Sigmoid colon (tissue), 7 donors: ENCODE results near the gene C14orf39. TPM values are rescaled to one million over a fixed set of nuclear protein-coding genes. Genes with fewer than 3 reads are reported as not detected.
A peak's percentile ranks its signal among the peaks of the same experiment; 100 is the strongest.

Experiments
- DNase-seq: peaks from one replicate; pipeline ENCODE4 v3.0.0-alpha.2; 2019
- H3K27ac ChIP-seq, 4 donors: fragments of 200-600 bp; sonication (generic); one replicate each; pipeline ENCODE4 v1.5.1; 2016 to 2019; ENCODE audit warnings: mild to moderate bottlenecking in 1 of 4
- H3K27me3 ChIP-seq, 3 donors: fragments of 200-600 bp; sonication (generic); one replicate each; pipeline ENCODE4 v1.5.1; 2019; ENCODE audit warnings: mild to moderate bottlenecking in 1 of 3
- H3K36me3 ChIP-seq, 4 donors: fragments of 200-600 bp; sonication (generic); one replicate each; pipeline ENCODE4 v1.5.1; 2016 to 2019
- H3K4me1 ChIP-seq, 4 donors: fragments of 200-600 bp; sonication (generic); one replicate each; pipeline ENCODE4 v1.5.1; 2017 to 2019
- H3K4me3 ChIP-seq, 4 donors: fragments of 200-600 bp; sonication (generic); one replicate each; pipeline ENCODE4 v1.5.1; 2017 to 2019; ENCODE audit warnings: mild to moderate bottlenecking in 2 of 4, moderate library complexity in 1 of 4
- H3K9me3 ChIP-seq, 4 donors: fragments of 200-600 bp in 3 of 4; sonication (generic) in 3 of 4; one replicate each; pipeline versions ENCODE4 v1.5.1 to v1.6.1; 2013 to 2019
- EP300 ChIP-seq, 4 donors: sonication (generic); formaldehyde crosslinking; IDR thresholded peaks; one replicate each; pipeline ENCODE4 v1.6.1; 2017; ENCODE audit warnings: antibody characterized with exemption in 4 of 4
- POLR2A ChIP-seq, 2 donors: fragments of 450-650 bp; IDR thresholded peaks; one replicate each; pipeline ENCODE4 v1.6.1; 2016; ENCODE audit warnings: antibody characterized with exemption in 2 of 2, mild to moderate bottlenecking in 2 of 2, moderate library complexity in 2 of 2
- POLR2AphosphoS5 ChIP-seq, 4 donors: sonication (generic); formaldehyde crosslinking; IDR thresholded peaks; one replicate each; pipeline ENCODE4 v1.6.1; 2017; ENCODE audit warnings: antibody characterized with exemption in 4 of 4
- WGBS, 2 donors: extraction: QIAGEN DNeasy Blood & Tissue Kit; methylation state at CpG; one replicate each; pipeline ENCODE4 v1.1.7; 2013; 5-methylcytosine and 5-hydroxymethylcytosine counted together
- intact Hi-C: fragments of 100-400 bp; cut with DNase I; formaldehyde crosslinking; loops from one replicate; pipeline ENCODE4 v1.15.1; 2023
- polyA plus RNA-seq, 3 donors: library from polyadenylated mRNA; stranded (reverse); fragments of 200-250 nt; gene quantifications; one replicate each; pipeline ENCODE4 v1.2.3, GENCODE V29; 2013
- total RNA-seq, 4 donors: library from RNA; depleted of rRNA; stranded (reverse); fragments of >200 nt; gene quantifications; one replicate each; pipeline ENCODE4 v1.1.0, GENCODE V29; 2016
- TF ChIP-seq, protein P1 (sequence below), 4 experiments: fragments of 450-650 bp in 3 of 4; fragments of 200-600 bp in 1 of 4; IDR thresholded peaks; one replicate each; pipeline ENCODE4 v1.5.1; 2016 to 2019; ENCODE audit warnings: antibody characterized with exemption in 4 of 4, mild to moderate bottlenecking in 3 of 4, moderate library complexity in 2 of 4
- donor health status: healthy with polysubstance abuse.
- donor health status: Bipolar disorder and iron deficiency.
- donor health status: healthy.

Gene C14orf39
- 1 to 10 TPM in 1 of 4 donors, under 1 TPM in 2, not detected in 1; 0.16 to 1.6 (median 0.36) TPM for total RNA-seq
- not detected for polyA plus RNA-seq

GRCh38 chr14:60485598-60486251 lies at the start of gene C14orf39:
C14orf39 (minus strand) TSS chr14:60486063; CDS start chr14:60485078, 985 bp downstream.
- H3K27me3 ChIP-seq, result peaks cover 12 to 62% (median 30%) of the 10 kb centered on the region in 3 donors
- H3K9me3 ChIP-seq, result no peaks in the 10 kb centered on the region
- DNase-seq, result no peak
- peak within 1 kb of the TSS; percentile 16 to 51 (median 38) for H3K4me3 ChIP-seq
- no peaks in the 10 kb centered on the region for H3K36me3 ChIP-seq
- peaks cover 0 to 9% (median 8%) of the 10 kb centered on the region in 4 donors for H3K4me1 ChIP-seq
- 2 to 13% methylated on average over 57 of the region's 57 CpGs for WGBS, 2 donors
- intact Hi-C loops, result no loop called here
- no peak within 1 kb of the TSS for H3K27ac ChIP-seq
- TF ChIP-seq POLR2AphosphoS5 (IDR thresholded peaks at IDR 0.05) (no peak), EP300 (IDR thresholded peaks at IDR 0.05) (no peak), POLR2A (IDR thresholded peaks at IDR 0.05) (no peak)
- TF ChIP-seq, protein P1, sequence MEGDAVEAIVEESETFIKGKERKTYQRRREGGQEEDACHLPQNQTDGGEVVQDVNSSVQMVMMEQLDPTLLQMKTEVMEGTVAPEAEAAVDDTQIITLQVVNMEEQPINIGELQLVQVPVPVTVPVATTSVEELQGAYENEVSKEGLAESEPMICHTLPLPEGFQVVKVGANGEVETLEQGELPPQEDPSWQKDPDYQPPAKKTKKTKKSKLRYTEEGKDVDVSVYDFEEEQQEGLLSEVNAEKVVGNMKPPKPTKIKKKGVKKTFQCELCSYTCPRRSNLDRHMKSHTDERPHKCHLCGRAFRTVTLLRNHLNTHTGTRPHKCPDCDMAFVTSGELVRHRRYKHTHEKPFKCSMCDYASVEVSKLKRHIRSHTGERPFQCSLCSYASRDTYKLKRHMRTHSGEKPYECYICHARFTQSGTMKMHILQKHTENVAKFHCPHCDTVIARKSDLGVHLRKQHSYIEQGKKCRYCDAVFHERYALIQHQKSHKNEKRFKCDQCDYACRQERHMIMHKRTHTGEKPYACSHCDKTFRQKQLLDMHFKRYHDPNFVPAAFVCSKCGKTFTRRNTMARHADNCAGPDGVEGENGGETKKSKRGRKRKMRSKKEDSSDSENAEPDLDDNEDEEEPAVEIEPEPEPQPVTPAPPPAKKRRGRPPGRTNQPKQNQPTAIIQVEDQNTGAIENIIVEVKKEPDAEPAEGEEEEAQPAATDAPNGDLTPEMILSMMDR (IDR thresholded peaks at IDR 0.05), result no peak

DNA sequence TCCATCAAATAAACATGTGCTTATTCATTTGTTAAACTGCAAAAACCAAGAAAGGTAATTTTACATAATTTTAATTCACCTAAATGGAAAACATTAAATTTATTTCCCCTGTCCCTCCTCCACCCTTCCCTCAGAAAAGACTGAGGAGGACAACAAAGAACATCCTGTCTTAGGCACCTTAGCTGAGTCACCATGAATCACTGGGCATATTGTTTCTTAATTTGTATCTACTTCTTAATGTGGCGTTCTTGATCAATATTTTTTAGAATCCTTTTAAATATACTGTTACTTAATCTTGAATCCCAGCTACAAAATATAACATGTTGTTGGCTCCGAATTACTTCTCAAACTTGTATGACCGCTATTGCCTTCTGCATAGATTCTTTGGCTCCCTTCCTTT lies 46.6 kb upstream of the C14orf39 start:
- intact Hi-C loops, result no loop called here
- DNase-seq, result no peak
- peaks cover 0 to 9% (median 3%) of the 10 kb centered on the region in 3 donors for H3K27me3 ChIP-seq
- H3K9me3 ChIP-seq, result no peaks in the 10 kb centered on the region
- WGBS, 2 donors, result 57 to 62% methylated on average over 3 of the region's 3 CpGs
- no peaks in the 10 kb centered on the region for H3K36me3 ChIP-seq
- no peak for TF ChIP-seq POLR2A (IDR thresholded peaks at IDR 0.05)
- no peak for TF ChIP-seq EP300 (IDR thresholded peaks at IDR 0.05)
- no peak for TF ChIP-seq POLR2AphosphoS5 (IDR thresholded peaks at IDR 0.05)
- TF ChIP-seq, protein P1 (IDR thresholded peaks at IDR 0.05), result no peak
- H3K4me3 ChIP-seq, result no peak overlapping the region
- no peak overlapping the region for H3K27ac ChIP-seq
- H3K4me1 ChIP-seq, result no peaks in the 10 kb centered on the region

- TF ChIP-seq, protein P1 (IDR thresholded peaks at IDR 0.05), result no peak
- TF ChIP-seq POLR2AphosphoS5 (IDR thresholded peaks at IDR 0.05), result no peak
- TF ChIP-seq EP300 (IDR thresholded peaks at IDR 0.05), result no peak
- no peak for TF ChIP-seq POLR2A (IDR thresholded peaks at IDR 0.05)
- Histone ChIP-seq H3K4me3 (peak overlapping the region in 2 of 4 donors; percentile 41 to 43), H3K27me3 (peaks cover 41 to 84% (median 58%) of the 10 kb centered on the region in 3 donors), H3K27ac (no peak overlapping the region), H3K4me1 (peaks cover 0 to 26% (median 23%) of the 10 kb centered on the region in 4 donors), H3K9me3 (no peaks in the 10 kb centered on the region), H3K36me3 (no peaks in the 10 kb centered on the region)
- no peak for DNase-seq
- 10 to 34% methylated on average over 66 of the region's 66 CpGs for WGBS, 2 donors
- intact Hi-C loops, result no loop called here
Observed at GRCh38 chr14:60515511-60516289, 29.8 kb upstream of the C14orf39 start.

DNA sequence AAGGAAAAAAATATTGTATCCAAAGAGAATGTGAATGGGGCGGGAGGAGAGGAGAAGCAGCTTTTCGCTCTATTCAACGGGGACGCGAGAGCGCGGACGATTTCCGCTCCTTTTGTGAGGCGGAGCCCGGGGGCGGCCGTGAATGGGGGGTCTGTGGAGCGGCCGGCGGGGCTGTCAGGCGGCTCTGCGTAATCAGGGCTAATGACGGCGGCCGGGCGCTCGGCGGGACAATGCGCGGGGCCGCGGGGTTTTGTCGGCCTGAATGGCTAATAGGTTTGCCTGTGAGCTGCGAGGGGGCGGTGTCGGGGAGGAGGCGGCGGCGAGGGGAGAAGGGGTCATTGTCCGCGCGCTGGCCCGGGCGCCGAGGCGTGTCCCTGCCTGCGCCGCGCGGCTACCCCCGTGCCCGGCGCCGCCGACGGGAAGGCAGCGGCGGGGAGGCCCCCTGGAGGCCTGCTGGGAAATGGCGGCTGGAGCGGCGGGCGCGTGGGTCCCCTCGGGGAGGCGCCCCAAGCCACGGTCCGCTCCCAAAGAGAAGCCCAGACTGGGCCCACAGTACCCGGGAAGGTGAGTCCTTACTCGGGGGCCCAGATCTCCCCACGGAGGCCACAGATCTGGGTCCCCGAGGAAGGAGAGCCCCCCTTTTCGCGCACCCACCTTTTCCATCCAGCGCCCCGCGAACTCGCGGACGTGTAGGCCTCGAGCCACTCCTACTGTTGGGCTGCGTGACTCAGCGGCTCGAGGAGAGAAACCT lies 29.1 kb upstream of the C14orf39 start:
- DNase-seq, result no peak
- Histone ChIP-seq H3K36me3 (no peaks in the 10 kb centered on the region), H3K4me3 (peak overlapping the region in 3 of 4 donors; percentile 20 to 43 (median 41)), H3K4me1 (peaks cover 0 to 34% (median 29%) of the 10 kb centered on the region in 4 donors), H3K9me3 (no peaks in the 10 kb centered on the region), H3K27me3 (peaks cover 49 to 88% (median 66%) of the 10 kb centered on the region in 3 donors), H3K27ac (no peak overlapping the region)
- 3 to 7% methylated on average over 79 of the region's 79 CpGs for WGBS, 2 donors
- no peak for TF ChIP-seq POLR2AphosphoS5 (IDR thresholded peaks at IDR 0.05)
- no peak for TF ChIP-seq EP300 (IDR thresholded peaks at IDR 0.05)
- no peak for TF ChIP-seq POLR2A (IDR thresholded peaks at IDR 0.05)
- TF ChIP-seq, protein P1 (IDR thresholded peaks at IDR 0.05), result peak in 1 of 4 experiments; percentile 35
- intact Hi-C loops, result no loop called here
